Kidney (tissue), 14 donors: ENCODE results near the gene ZNF212. TPM values are rescaled to one million over a fixed set of nuclear protein-coding genes. Genes with fewer than 3 reads are reported as not detected.
A peak's percentile ranks its signal among the peaks of the same experiment; 100 is the strongest.

Experiments used
- DNase-seq, 5 donors: peaks; one replicate each; pipeline ENCODE4 v3.0.0-alpha.2; 2013 to 2020
- FAIRE-seq: peaks from 2 replicates; lab custom pipeline; 2012; peaks lifted over from hg19 to GRCh38; lab: Jason Lieb, UNC
- H3K27ac ChIP-seq, 2 donors: one replicate each; pipeline ENCODE4 v1.7.0; 2013; ENCODE audit warnings: low read depth in 2 of 2, low read length in 2 of 2, inconsistent platforms in 1 of 2
- H3K27me3 ChIP-seq: one replicate; pipeline ENCODE4 v1.7.1; 2013; ENCODE audit warnings: low read length, inconsistent platforms; ENCODE audit not compliant: control insufficient read depth, insufficient read depth
- H3K36me3 ChIP-seq, 3 donors: one replicate each; pipeline versions ENCODE4 v1.7.0 to v1.7.1; 2013; ENCODE audit warnings: low read length in 3 of 3, control low read depth in 1 of 3, inconsistent platforms in 1 of 3; ENCODE audit not compliant: insufficient read depth in 3 of 3, control insufficient read depth in 2 of 3
- H3K4me1 ChIP-seq, 3 donors: one replicate each; pipeline versions ENCODE4 v1.7.0 to v1.7.1; 2013; ENCODE audit warnings: low read length in 3 of 3, inconsistent platforms in 1 of 3, low read depth in 1 of 3; ENCODE audit not compliant: control insufficient read depth in 2 of 3, insufficient read depth in 2 of 3
- H3K4me3 ChIP-seq, 3 donors: one replicate each; pipeline versions ENCODE4 v1.7.0 to v1.8.1; 2013; ENCODE audit warnings: low read length in 3 of 3, control low read depth in 1 of 3, inconsistent platforms in 1 of 3
- H3K9ac ChIP-seq, 3 donors: one replicate each; pipeline versions ENCODE4 v1.7.0 to v1.7.1; 2013; ENCODE audit warnings: low read length in 3 of 3, control low read depth in 1 of 3, inconsistent platforms in 1 of 3
- H3K9me3 ChIP-seq, 3 donors: one replicate each; pipeline versions ENCODE4 v1.7.0 to v1.7.1; 2013; ENCODE audit warnings: low read length in 3 of 3, control low read depth in 1 of 3, inconsistent platforms in 1 of 3; ENCODE audit not compliant: control insufficient read depth in 2 of 3, insufficient read depth in 1 of 3
- intact Hi-C: fragments of 100-400 bp; cut with DNase I; formaldehyde crosslinking; loops from one replicate; pipeline ENCODE4 v1.11.1; 2022
- polyA plus RNA-seq: library from polyadenylated mRNA; stranded (reverse); fragments of 350-450 nt; fragmentation: Illumina TruSeq; extraction: RNeasy Lipid Tissue Mini Kit (QIAGEN cat#74804); gene quantifications from one replicate; pipeline ENCODE4 v1.2.3, GENCODE V29; 2014; ENCODE audit warnings: low read depth, low replicate concordance; ENCODE audit not compliant: insufficient read depth
- total RNA-seq: library from RNA; stranded (reverse); fragmentation: NEBNext Ultra II Directional; extraction: Animal tissue kit (Norgen Biotek cat#: 25700); gene quantifications from one replicate; pipeline ENCODE4 v1.2.1, GENCODE V29; 2021
- TF ChIP-seq, protein P1 (sequence below): IDR thresholded peaks from 3 replicates; pipeline ENCODE4 v1.5.1; 2012; ENCODE audit warnings: mild to moderate bottlenecking, moderate library complexity, borderline replicate concordance; ENCODE audit not compliant: insufficient read depth; ENCODE audit errors: extremely low read depth
- donor health status: control.
- donor health status: control.
- donor health status: control.
- donor health status: control.
- donor health status: control.
- donor health status: DM: yes; HTN: yes; CAD: no.
- donor health status: Normal renal cell carcinoma (clear cell type).

The ZNF212 gene
- total and polyA plus RNA-seq, 2 donors from 2014 or later, result 7.9 to 13.4 TPM

DNA sequence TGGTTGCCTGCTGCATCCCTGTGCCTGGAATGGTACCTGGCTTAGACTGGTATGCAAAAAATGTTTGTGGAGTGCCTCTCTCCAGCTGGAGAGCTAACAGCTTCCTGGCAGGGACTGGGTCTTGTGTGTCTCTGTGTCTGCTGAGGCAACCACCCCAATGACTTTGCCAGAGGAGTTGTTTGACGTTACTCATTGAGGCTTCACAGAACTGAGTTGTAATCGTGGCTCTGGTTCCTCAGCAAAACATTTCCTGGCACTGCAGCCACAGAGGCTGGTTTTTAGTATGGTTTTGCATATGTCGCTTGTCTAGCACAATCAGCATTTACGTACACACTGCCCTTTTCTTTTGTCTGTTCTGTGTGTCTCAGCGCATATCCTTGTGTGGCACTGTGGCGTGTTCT is 36.6 kb upstream of the ZNF212 start:
- TF ChIP-seq, protein P1, sequence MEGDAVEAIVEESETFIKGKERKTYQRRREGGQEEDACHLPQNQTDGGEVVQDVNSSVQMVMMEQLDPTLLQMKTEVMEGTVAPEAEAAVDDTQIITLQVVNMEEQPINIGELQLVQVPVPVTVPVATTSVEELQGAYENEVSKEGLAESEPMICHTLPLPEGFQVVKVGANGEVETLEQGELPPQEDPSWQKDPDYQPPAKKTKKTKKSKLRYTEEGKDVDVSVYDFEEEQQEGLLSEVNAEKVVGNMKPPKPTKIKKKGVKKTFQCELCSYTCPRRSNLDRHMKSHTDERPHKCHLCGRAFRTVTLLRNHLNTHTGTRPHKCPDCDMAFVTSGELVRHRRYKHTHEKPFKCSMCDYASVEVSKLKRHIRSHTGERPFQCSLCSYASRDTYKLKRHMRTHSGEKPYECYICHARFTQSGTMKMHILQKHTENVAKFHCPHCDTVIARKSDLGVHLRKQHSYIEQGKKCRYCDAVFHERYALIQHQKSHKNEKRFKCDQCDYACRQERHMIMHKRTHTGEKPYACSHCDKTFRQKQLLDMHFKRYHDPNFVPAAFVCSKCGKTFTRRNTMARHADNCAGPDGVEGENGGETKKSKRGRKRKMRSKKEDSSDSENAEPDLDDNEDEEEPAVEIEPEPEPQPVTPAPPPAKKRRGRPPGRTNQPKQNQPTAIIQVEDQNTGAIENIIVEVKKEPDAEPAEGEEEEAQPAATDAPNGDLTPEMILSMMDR, result no peak
- intact Hi-C loops, result no loop called here
- H3K4me1 ChIP-seq, result no peaks in the 10 kb centered on the region
- peaks cover 20 to 53% (median 46%) of the 10 kb centered on the region in 3 donors for H3K36me3 ChIP-seq
- H3K9me3 ChIP-seq, result no peaks in the 10 kb centered on the region
- DNase-seq (no peak), FAIRE-seq (no peak)
- H3K27ac ChIP-seq, result no peak overlapping the region
- no peaks in the 10 kb centered on the region for H3K27me3 ChIP-seq
- no peak overlapping the region for H3K9ac ChIP-seq
- H3K4me3 ChIP-seq, result no peak overlapping the region

DNA sequence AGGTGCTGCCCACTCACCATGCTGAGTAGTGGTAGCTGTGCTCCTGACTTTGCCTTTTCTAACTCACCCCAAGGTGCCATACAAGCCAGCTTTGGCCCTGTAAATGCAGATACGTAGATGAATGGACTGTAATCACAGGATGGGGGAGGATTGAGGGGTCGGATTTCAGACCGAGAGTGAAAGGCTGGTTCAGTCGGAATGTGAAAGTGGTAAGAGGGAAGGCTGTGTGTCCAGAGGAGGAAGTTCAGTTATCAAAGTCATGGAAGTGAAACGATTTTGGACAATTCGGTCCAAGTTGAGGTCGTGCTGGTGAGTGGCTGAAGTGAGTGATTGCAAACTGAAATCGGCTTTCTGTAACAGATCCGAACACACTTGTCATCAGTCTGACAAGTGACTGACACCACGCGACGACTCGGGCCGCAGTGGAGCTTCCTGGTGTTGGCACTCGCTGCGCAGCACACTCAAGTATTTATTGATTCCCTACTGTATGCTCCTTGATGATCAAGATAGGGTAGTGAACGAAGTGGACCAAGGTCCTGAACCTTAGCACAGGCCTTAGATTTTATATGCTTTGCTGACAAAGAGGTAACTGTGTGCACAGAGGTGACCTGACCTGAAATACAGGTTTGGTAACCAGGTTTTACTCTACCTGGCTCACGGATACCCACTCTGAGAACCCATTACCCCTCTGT is 33.6 kb upstream of the ZNF212 start:
- Histone ChIP-seq H3K4me1 (no peaks in the 10 kb centered on the region), H3K27ac (no peak overlapping the region), H3K36me3 (peaks cover 19 to 53% (median 43%) of the 10 kb centered on the region in 3 donors), H3K4me3 (no peak overlapping the region), H3K27me3 (no peaks in the 10 kb centered on the region), H3K9ac (no peak overlapping the region), H3K9me3 (no peaks in the 10 kb centered on the region)
- DNase-seq (peak in 2 of 5 donors; percentile 22 to 25), FAIRE-seq (no peak)
- TF ChIP-seq, protein P1, result no peak
- intact Hi-C loops, result no loop called here

DNA sequence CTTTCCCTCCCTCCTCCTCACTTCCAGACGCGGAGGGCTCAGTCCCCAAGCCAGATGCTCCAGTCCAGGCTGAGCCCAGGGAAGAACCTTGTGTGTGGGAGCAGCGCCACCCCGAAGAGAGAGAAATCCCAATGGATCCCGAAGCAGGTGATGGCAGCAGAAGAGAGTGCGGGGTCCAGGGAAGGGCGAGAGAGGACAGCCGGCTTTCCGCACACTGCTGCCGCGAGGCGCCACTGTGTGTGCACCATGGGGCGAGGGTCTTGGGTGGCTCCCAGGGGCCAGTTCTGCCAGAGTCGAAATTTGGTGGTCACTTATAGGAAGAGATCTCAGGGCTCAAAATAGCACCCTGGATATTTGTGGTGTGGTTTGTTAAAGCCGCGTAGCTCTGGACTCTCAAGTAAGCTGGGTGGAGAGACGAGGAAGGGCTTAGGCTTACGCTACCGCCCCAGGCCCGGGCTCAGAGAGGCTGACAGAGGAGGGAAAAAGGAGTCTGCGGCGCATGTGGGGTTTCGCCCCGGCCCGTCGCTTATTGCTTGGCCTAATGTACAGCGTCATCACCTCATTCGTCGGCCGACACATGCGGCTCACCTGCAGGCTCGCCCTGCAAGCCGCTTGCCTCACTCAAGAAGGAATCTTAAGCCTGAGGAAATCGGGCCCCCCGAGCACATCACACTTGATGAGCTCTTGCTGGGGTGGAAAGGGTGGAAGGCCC is 32.0 kb upstream of the ZNF212 start:
- FAIRE-seq, result no peak
- intact Hi-C loops, result no loop called here
- no peak overlapping the region for H3K4me3 ChIP-seq
- H3K36me3 ChIP-seq, result peaks cover 18 to 61% (median 50%) of the 10 kb centered on the region in 3 donors
- no peaks in the 10 kb centered on the region for H3K9me3 ChIP-seq
- no peaks in the 10 kb centered on the region for H3K4me1 ChIP-seq
- H3K9ac ChIP-seq, result no peak overlapping the region
- H3K27ac ChIP-seq, result no peak overlapping the region
- TF ChIP-seq, protein P1, result no peak
- peak in 1 of 5 donors; percentile 45 for DNase-seq
- no peaks in the 10 kb centered on the region for H3K27me3 ChIP-seq
